ENCODE measurements around the gene KLF11.

DNA sequence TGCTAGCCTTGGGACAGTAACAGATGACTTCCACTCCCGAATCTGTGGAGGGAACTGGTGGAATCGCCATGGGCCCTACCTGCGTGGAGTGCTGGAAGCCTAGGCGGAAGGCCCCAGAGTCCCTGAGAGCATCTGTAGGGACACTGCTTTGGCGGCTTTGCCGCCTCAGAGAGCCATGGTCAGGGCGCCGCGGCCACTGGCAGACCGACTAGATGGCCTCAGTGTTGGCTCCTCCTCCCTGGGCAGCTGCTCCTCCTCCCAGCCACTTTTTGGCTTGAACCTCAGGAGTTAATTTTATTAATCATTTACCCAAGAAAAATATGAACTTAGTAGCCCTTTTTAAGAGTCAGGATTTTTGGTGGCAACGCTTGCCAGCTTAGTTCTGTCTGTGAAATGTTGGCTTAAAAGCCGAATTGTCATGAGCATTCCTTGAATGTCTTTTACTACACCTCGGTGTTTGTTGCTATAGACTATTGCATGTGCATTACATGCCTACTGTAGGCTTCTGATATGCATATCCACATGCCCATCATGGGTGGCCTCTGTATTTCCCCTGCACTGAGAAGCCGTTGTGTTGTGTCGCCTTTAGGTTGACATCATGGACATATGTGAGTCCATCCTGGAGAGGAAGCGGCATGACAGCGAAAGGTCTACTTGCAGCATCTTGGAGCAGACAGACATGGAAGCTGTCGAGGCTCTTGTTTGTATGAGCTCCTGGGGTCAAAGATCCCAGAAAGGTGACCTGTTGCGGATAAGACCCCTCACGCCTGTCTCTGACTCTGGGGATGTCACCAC lies 2.4 kb downstream of the KLF11 start:
- TF ChIP-seq, protein P1, sequence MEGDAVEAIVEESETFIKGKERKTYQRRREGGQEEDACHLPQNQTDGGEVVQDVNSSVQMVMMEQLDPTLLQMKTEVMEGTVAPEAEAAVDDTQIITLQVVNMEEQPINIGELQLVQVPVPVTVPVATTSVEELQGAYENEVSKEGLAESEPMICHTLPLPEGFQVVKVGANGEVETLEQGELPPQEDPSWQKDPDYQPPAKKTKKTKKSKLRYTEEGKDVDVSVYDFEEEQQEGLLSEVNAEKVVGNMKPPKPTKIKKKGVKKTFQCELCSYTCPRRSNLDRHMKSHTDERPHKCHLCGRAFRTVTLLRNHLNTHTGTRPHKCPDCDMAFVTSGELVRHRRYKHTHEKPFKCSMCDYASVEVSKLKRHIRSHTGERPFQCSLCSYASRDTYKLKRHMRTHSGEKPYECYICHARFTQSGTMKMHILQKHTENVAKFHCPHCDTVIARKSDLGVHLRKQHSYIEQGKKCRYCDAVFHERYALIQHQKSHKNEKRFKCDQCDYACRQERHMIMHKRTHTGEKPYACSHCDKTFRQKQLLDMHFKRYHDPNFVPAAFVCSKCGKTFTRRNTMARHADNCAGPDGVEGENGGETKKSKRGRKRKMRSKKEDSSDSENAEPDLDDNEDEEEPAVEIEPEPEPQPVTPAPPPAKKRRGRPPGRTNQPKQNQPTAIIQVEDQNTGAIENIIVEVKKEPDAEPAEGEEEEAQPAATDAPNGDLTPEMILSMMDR (IDR thresholded peaks at IDR 0.05), result no peak
- no peak for TF ChIP-seq POLR2A (IDR thresholded peaks at IDR 0.05)

All from lower leg skin (tissue), 3 donors.